PC-9 (cell line): ENCODE measurements around the gene CDH3.

Experiments
- CTCF ChIP-seq: fragments of 200-600 bp; sonication (generic); conservative IDR thresholded peaks from 2 replicates; pipeline ENCODE4 v1.6.1; 2017; ENCODE audit warnings: mixed run types, antibody characterized with exemption, mild to moderate bottlenecking, moderate library complexity
- EZH2 ChIP-seq: fragments of 200-600 bp; sonication (generic); IDR thresholded peaks from 2 replicates; pipeline ENCODE4 v1.8.0; 2017; ENCODE audit warnings: antibody characterized with exemption, low read depth

- TF ChIP-seq CTCF (no peak), EZH2 (no peak)
These were observed 65.1 kb downstream of the CDH3 start for GRCh38 chr16:68710211-68710610.
